HEK293 (cell line): ENCODE results near the gene PTPRCAP.
"Not testable (repeated sequence)": the region's sequence is repeated elsewhere in the genome, so short reads cannot be mapped to it uniquely, and the experiment has no call there.

Experiments used
- CTCF ChIA-PET: fragments of 350-600 bp; formaldehyde crosslinking; extraction: SDS; loops from one replicate; lab custom pipeline; 2021; ENCODE audit warnings: antibody characterized with exemption; lab: Yijun Ruan, JAX
- POLR2A ChIA-PET: fragments of 300-600 bp; formaldehyde crosslinking; extraction: SDS; loops from one replicate; lab custom pipeline; 2020; ENCODE audit warnings: antibody characterized with exemption, inconsistent platforms; lab: Yijun Ruan, JAX
- H3K27ac ChIP-seq: fragments of 200-500 bp; sonication (Bioruptor generic); 2 replicates; pipeline ENCODE4 v1.5.1; 2014; ENCODE audit warnings: low read depth, low read length, control low read depth, inconsistent platforms; ENCODE audit errors: extremely low read depth
- H3K36me3 ChIP-seq, 2 experiments: fragments of 200-500 bp in 1 of 2; sonication (Bioruptor generic) in 1 of 2; 1 replicate in 1 of 2; 2 replicates in 1 of 2; pipeline ENCODE4 v1.5.1; 2014 to 2017; ENCODE audit warnings: inconsistent platforms in 2 of 2, low read length in 2 of 2; ENCODE audit not compliant: control insufficient read depth in 2 of 2, insufficient read depth in 1 of 2
- H3K4me1 ChIP-seq: fragments of 200-500 bp; sonication (Bioruptor generic); 2 replicates; pipeline ENCODE4 v1.5.1; 2014; ENCODE audit warnings: mild to moderate bottlenecking, low read length, inconsistent platforms; ENCODE audit not compliant: control insufficient read depth, insufficient read depth
- H3K4me3 ChIP-seq: 2 replicates; pipeline ENCODE4 v1.5.1; 2011; ENCODE audit warnings: low read depth, mild to moderate bottlenecking, control low read depth, low read length, moderate library complexity
- H3K9me3 ChIP-seq: fragments of 200-500 bp; sonication (Bioruptor generic); 2 replicates; pipeline ENCODE4 v1.5.1; 2014; ENCODE audit warnings: low read depth, low read length, inconsistent platforms; ENCODE audit not compliant: control insufficient read depth, insufficient read depth
- BCL11A ChIP-seq: fragments of 450-650 bp; formaldehyde crosslinking; IDR thresholded peaks from 2 replicates; pipeline ENCODE4 v1.5.1; 2016; ENCODE audit warnings: low read depth, missing biosample characterization, missing genetic modification characterization
- CTCF ChIP-seq: fragments of 450-650 bp; formaldehyde crosslinking; IDR thresholded peaks from 2 replicates; pipeline ENCODE4 v1.5.1; 2016; ENCODE audit warnings: missing biosample characterization, missing genetic modification characterization
- EGR2 ChIP-seq: fragments of 450-650 bp; formaldehyde crosslinking; IDR thresholded peaks from 2 replicates; pipeline ENCODE4 v1.5.1; 2016; ENCODE audit warnings: low read depth, missing biosample characterization, missing genetic modification characterization
- GLI4 ChIP-seq: fragments of 450-650 bp; formaldehyde crosslinking; IDR thresholded peaks from 2 replicates; pipeline ENCODE4 v1.5.1; 2016; ENCODE audit warnings: missing biosample characterization, missing genetic modification characterization
- GLIS1 ChIP-seq: fragments of 450-650 bp; formaldehyde crosslinking; IDR thresholded peaks from 2 replicates; pipeline ENCODE4 v1.5.1; 2016; ENCODE audit warnings: missing biosample characterization, missing genetic modification characterization
- SP7 ChIP-seq: fragments of 450-650 bp; formaldehyde crosslinking; IDR thresholded peaks from 2 replicates; pipeline ENCODE4 v1.5.1; 2016; ENCODE audit warnings: missing biosample characterization, missing genetic modification characterization
- ZFHX2 ChIP-seq: fragments of 450-650 bp; formaldehyde crosslinking; conservative IDR thresholded peaks from 2 replicates; pipeline ENCODE4 v1.5.1; 2016; ENCODE audit warnings: missing biosample characterization, missing genetic modification characterization
- ZNF792 ChIP-seq: fragments of 450-650 bp; formaldehyde crosslinking; IDR thresholded peaks from 2 replicates; pipeline ENCODE4 v1.5.1; 2016; ENCODE audit warnings: missing biosample characterization, missing genetic modification characterization
- ZNF830 ChIP-seq: fragments of 450-650 bp; IDR thresholded peaks from 2 replicates; pipeline ENCODE4 v1.5.0; 2018; ENCODE audit warnings: missing biosample characterization, missing genetic modification characterization, low read depth, mild to moderate bottlenecking, moderate library complexity

Gene PTPRCAP

GRCh38 chr11:67406420-67406968 lies 31.0 kb downstream of the PTPRCAP start:
- TF ChIP-seq GLIS1 (tag by site-specific recombination) (peak; percentile 86), SP7 (no peak)
- TF ChIP-seq, all 188 proteins: peak for 1
- no peaks in the 10 kb centered on the region for H3K9me3 ChIP-seq
- CTCF ChIA-PET, result interaction anchor here (0.6 kb wide), 1 partner anchor 144 kb away, joined by 3 read pairs; no protein-coding TSS in a partner anchor
- H3K4me1 ChIP-seq, result no peaks in the 10 kb centered on the region
- no peaks in the 10 kb centered on the region for H3K36me3 ChIP-seq
- no peak overlapping the region for H3K4me3 ChIP-seq
- POLR2A ChIA-PET, result interaction anchor here (0.7 to 1.9 kb wide), 3 partner anchors 10 to 77 kb away, joined by 3 to 5 read pairs (median 3); partner anchors contain the start of genes AIP and RPS6KB2
- no peak overlapping the region for H3K27ac ChIP-seq

- no peaks in the 10 kb centered on the region for H3K4me1 ChIP-seq
- no peak overlapping the region for H3K27ac ChIP-seq
- H3K4me3 ChIP-seq, result no peak overlapping the region
- H3K36me3 ChIP-seq, result no peaks in the 10 kb centered on the region
- ChIA-PET POLR2A (no interaction called here), CTCF (interaction anchor here (0.7 kb wide), 1 partner anchor 61 kb away, joined by 5 read pairs; no protein-coding TSS in a partner anchor)
- no peaks in the 10 kb centered on the region for H3K9me3 ChIP-seq
- TF ChIP-seq BCL11A (peak; percentile 52; the same call in 1 of the 2 replicates), GLIS1 (tag by site-specific recombination) (no peak)
- TF ChIP-seq, all 188 proteins: peak for 1
Measured at GRCh38 chr11:67405688-67406339, 31.7 kb downstream of the PTPRCAP start.

GRCh38 chr11:67405196-67405567 lies 32.3 kb downstream of the PTPRCAP start:
- H3K36me3 ChIP-seq, result peaks cover 0 to 6% of the 10 kb centered on the region in 2 experiments; a peak in 1 of 3 replicates
- CTCF ChIA-PET, result interaction anchor here (0.7 kb wide), 1 partner anchor 60 kb away, joined by 5 read pairs; no protein-coding TSS in a partner anchor
- H3K4me3 ChIP-seq, result no peak overlapping the region
- TF ChIP-seq CTCF (tag by site-specific recombination) (no peak), GLI4 (no peak), ZNF830 (no peak)
- H3K9me3 ChIP-seq, result no peaks in the 10 kb centered on the region
- no peaks in the 10 kb centered on the region for H3K4me1 ChIP-seq
- H3K27ac ChIP-seq, result no peak overlapping the region
- POLR2A ChIA-PET, result no interaction called here

GRCh38 chr11:67404515-67405195 lies 32.8 kb downstream of the PTPRCAP start:
- Histone ChIP-seq H3K4me3 (no peak overlapping the region), H3K4me1 (no peaks in the 10 kb centered on the region), H3K27ac (no peak overlapping the region), H3K9me3 (no peaks in the 10 kb centered on the region), H3K36me3 (peaks cover 0 to 10% of the 10 kb centered on the region in 2 experiments; a peak in 1 of 3 replicates)
- POLR2A ChIA-PET, result no interaction called here
- TF ChIP-seq EGR2 (tag by site-specific recombination) (peak; percentile 96), ZNF792 (no peak), ZFHX2 (tag by site-specific recombination) (peak; percentile 99)
- CTCF ChIA-PET, result no interaction called here

GRCh38 chr11:67403085-67403484 lies 34.4 kb downstream of the PTPRCAP start:
- H3K36me3 ChIP-seq, result peaks cover 0 to 25% of the 10 kb centered on the region in 2 experiments; a peak in 1 of 3 replicates

More at GRCh38 chr11:67403085-67403484, 34.4 kb downstream of the PTPRCAP start:
- not testable (repeated sequence) for H3K4me1 ChIP-seq, H3K9me3 ChIP-seq, H3K27ac ChIP-seq, H3K4me3 ChIP-seq
- CTCF ChIA-PET, result interaction anchor here (1.3 kb wide), 1 partner anchor 46 kb away, joined by 3 read pairs; no protein-coding TSS in a partner anchor
- POLR2A ChIA-PET, result interaction anchor here (0.7 to 2.8 kb wide), 4 partner anchors 9 to 36 kb away, joined by 9 to 25 read pairs (median 13); partner anchors contain the start of gene RPS6KB2
